GM19438 (cell line): ENCODE measurements around the gene ZMYM1.
"Not testable (repeated sequence)": the region's sequence is repeated elsewhere in the genome, so short reads cannot be mapped to it uniquely, and the experiment has no call there.

Experiments
- ATAC-seq: cut with Tn5 transposase; IDR thresholded peaks from one replicate; pipeline ENCODE4 v1.9.1; 2021; ENCODE audit warnings: low read depth; ENCODE audit not compliant: unreplicated experiment

Gene ZMYM1

DNA sequence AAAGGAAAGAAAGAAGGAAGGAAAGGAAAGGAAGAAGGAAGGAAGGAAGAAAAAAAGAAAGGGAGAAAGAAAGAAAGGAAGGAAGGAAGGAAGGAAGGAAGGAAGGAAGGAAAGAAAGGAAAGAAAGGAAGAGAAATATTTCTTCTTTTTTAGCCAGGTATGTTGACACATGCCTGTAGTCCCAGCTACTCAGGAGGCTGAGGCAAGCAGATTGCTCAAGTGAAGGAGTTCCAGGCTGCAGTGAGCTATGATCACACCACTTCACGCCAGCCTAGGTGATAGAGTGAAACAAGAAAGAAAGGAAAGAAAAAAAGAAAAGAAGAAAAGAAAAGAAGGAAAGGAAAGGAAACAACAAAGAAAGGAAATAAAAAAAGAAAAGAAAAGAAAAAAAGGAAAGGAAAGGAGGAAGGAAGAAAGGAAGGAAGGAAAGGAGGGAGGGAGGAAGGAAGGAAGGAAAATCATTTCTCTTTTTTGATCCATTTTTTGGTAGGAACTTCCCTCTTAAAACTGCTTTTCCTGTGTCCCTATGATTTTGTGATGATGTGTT, 5.8 kb upstream of the ZMYM1 start:
- ATAC-seq = no peak

DNA sequence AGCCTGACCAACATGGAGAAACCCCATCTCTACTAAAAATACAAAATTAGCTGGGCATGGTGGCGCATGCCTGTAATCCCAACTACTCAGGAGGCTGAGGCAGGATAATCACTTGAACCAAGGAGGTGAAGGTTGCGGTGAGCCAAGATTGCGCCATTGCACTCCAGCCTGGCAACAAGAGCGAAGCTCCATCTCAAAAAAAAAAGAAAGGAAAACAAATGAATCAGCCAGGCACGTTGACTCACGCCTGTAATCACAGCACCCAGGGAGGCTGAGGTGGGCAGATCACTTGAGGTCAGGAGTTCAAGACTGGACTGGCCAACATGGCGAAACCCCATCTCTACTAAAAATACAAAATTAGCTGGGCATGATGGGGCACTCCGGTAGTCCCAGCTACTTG, 2.8 kb upstream of the ZMYM1 start:
- ATAC-seq = not testable (repeated sequence)

DNA sequence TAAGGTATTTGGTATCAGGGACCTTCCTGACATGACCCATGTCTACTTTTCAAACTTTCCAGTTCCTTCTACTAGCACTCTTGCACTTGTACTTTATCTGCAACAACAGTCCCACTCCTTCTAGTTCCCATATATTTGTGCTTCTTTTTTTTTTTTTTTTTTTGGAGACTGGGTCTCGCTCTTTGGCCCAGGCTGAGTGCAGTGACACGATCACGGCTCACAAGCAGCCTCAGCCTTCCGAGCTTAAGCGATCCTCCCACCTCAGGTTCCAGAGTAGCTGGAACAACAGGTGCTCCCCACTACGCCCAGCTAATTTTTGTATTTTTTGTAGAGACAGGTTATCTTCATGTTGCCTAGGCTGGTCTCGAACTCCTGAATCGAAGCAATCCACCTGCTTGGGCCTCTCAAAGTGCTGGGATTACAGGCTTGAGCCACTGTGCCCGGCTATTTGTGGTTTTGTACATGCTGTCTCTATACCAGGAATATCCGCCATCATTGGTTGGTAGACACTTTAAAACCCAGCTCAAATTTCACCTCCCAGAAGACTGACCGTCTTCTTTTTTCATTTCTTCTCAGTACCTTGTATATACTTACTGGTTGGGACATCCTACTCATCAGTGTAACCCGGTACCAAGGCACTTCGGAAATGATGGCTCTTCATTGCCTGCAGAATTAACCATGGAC, 1.1 kb downstream of the ZMYM1 start:
- no peak for ATAC-seq

DNA sequence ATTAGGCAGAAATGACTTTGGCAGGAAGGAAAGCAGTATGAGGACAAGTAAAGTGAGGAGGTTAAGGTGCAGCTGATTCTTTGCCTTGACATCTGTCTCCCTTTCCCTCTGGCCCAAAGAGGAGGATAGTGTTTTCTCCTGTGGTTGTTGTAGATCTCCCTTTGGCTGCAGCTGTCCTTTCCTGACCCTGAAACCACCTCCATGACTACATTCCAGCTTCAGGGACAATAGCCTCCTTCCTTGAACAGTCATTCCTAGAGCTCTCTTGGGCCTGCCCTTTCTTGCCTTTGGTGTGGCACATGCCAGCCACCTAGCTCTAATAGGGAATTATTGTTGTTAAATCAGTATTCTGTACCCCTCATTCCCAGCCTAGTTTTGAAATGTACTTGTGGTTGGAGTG, 6.2 kb downstream of the ZMYM1 start:
- ATAC-seq = no peak

DNA sequence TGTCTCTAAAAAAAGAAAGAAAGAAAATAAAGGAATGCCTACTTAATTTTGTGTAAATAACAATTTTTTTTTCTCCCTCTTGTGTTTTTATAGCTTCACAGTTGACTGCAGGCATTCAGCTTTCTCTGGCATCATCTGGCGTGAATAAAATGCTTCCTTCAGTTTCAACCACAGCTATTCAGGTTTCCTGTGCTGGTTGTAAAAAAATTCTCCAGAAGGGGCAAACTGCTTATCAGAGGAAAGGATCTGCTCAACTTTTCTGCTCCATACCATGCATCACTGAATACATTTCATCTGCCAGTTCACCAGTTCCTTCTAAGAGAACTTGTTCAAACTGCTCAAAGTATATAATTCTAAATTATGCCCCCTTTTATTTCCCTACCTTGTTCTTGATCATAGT, 18.0 kb downstream of the ZMYM1 start:
- no peak for ATAC-seq

DNA sequence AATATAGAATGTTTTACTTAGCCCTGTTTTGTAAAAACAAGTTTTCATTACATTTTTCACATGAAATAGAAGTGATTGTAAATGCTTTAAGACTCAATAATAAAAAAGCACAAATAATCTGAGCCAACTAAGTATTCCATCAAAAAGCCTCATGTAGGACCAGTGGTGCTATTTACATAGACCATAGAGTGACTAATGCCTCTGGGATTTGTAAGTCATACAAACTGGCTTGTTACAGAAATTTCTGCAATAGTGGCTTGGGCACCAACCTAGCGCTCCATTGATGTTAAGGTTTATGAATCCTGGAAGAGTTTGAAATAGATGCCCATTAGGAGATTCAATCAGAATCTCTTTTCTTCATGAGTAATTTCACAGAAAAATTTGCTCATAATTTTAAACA, 31.9 kb downstream of the ZMYM1 start:
- no peak for ATAC-seq

DNA sequence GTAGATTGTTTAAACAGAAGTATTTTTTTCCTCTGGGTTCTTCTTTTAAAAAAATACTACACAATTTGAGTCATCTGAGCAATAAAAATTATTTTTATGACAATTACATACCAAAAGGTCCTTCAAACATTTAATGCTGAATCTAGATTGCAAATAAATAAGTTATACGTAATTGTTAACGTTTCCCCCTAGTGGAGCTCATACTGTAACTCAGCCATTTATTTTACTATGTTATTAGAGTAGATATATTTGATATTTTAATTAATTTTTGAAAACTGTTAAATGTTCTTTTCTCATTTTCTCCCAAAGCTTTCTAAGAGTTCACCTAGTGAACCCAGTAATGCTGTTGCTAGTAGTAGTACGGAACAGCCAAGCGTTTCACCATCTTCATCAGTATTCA, 33.5 kb downstream of the ZMYM1 start:
- no peak for ATAC-seq

DNA sequence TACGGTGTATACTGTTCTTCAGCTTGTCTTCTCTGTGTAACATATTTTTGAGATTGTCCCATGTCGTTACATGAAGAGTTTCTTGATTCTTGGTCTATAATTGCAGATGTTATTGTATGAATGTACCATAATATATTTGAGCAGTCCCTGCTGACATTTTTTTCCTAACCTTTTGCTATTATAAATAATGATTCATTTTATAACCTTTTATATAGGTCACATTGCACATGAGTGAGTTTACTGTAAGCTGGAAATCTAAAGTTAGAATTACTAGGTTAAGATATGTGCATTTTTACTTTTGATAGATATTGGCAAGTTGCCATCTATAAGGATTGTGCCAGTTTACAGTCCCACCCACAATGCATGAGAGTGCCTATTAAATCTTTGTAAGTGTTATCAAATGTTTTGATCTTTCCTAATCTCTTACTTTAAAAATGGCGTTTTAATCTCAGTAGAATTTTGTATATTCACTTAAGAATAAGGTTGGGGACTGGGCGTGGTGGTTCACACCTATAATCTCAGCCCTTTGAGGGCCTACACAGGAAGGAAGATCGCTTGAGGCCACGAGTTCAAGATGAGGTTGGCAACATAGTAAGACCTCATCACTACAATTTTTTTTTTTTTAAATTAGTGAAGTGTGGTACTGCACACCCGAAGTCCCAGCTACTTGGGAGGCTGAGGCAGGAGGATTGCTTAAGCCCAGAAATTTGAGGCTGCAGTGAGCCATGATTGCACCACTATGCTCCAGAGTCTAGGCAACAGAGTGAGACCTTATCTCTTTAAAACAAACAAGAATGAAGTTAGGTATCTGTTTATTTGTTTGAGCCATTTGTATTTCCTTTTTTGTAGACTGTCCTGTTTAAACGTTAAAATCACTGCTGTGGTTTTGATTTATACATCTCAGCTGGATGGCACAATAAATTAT, 36.5 kb downstream of the ZMYM1 start:
- no peak for ATAC-seq

DNA sequence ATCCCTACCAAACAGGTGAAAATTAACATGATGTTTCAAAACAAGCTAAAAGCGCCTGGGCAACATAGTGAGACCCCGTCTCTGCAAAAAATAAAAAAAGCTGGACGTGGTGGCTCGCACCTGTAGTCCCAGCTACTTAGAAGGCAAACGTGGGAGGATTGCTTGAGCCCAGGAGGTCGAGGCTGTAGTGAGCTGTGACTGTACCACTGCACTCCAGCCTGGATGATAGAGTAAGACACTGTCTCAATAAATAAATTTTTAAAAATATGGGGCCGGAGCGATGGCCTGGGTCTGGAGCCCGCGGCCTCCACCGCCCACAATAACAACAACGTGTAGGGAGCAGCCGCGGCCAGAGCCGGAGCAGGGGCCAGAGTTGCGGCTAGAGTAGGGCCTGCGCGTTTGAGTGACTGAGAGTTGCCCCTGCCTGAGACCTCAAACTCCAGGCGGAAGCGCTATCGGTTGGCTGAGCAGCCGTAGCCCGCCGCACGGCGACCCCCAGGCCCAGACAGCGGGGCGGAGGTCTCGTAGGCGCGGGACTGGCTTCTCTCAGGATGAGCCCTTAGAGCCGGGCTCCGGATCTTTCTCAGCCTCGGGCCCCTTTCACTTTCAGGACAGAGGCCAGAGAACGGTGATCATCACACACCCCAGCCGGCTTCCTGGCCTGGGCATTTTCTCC, 41.4 kb downstream of the ZMYM1 start:
- no peak for ATAC-seq

DNA sequence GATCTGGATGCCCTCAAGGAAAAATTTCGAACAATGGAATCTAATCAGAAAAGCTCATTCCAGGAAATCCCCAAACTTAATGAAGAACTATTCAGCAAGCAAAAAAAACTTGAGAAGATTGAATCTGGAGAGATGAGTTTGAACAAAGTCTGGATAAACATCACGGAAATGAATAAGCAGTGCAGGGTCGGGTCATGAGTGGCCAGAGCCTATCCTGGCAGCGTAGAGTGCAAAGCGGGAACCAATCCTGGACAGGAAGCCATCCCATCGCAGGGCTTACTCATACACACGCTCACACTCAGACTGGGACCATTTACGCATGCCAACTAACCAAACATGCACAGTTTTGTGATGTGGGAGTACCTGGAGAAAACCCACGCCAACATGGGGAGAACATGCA, 43.1 kb downstream of the ZMYM1 start:
- ATAC-seq = no peak

DNA sequence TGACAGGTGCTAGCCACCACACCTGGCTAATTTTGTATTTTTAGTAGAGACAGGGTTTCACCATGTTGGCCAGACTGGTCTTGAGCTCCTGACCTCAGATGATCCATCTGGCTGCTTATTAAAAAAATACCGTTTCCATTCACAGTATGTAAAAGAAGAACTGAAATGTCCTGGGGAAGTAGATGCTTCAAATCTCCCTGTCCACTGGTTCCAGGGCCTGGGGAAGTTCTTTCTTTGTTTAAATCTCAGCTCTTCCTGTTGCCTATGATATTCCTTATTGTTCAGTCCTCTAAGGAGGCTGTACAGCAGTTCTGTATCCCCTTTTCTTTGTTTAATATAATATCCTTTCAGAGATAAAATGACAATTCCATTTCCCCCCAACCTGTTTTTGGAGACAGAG, 47.4 kb downstream of the ZMYM1 start:
- no peak for ATAC-seq

DNA sequence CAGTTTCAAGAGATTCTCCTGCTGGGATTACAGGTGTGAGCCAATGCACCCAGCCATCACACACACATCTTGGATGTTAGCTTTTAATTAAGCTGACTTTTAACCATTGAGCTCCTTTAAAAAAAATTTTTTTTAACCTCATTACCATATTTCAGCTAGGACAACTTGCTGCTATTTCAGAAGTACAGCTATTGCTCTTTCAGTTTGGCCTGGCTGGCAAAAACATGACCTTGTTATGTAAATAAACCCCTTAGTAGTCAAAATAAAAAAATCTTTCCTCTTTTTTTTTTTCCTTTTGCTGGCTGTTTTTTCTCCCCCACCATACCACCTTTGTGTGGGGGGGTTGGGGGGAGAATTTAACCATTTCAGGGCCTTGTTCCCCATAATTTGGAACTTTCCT, 49.9 kb downstream of the ZMYM1 start:
- ATAC-seq = no peak

DNA sequence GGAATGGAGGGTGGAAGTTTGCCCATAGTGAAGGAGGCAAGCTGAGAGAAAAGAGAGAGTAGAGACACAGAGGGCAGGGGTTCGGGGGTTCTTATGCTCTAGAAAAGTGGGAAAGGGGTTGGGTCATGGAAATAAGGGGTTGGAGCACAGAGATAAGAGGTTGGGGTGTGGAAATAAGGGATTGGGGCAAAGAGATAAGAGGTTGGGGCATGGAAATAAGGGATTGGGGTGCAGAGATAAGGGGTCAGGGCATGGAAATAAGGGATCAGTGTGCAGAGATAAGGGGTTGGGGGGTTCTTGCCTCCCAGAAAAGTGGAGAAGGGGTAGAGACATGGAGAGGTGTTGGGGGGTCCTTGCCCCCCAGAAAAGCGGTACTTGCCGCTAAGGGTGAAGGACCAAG, 57.6 kb downstream of the ZMYM1 start:
- no peak for ATAC-seq

DNA sequence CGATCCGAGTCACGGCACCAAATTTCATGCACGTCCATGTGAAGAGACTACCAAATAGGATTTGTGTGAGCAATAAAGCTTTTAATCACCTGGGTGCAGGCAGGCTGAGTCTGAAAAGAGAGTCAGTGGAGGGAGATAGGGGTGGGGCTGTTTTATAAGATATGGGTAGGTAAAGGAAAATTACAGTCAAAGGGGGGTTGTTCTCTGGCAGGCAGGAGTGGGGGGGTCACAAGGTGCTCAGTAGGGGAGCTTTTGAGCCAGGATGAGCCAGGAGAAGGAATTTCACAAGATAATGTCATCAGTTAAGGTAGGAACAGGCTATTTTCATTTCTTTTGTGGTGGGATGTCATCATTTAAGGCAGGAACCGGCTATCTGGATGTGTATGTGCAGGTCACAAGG, 58.4 kb downstream of the ZMYM1 start:
- ATAC-seq = not testable (repeated sequence)

DNA sequence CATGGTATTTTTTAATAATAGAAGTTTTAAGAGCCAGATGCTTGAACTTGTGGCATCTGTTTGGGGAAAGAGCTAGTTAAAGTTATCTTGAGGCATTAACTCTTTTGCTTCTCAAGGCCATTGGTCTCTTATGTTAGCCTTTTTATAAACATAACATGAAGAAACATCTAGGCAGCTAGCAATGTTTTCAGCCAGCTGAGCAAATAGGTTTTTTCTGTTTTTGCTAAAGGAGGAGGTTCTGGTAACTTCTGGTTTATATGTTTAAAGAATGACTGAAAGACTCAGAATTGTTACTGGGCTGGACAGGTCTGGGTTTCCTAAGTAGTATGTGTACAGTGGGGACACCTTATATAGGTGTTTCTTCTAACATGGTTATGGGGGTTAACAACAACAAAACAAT, 63.1 kb downstream of the ZMYM1 start:
- not testable (repeated sequence) for ATAC-seq

DNA sequence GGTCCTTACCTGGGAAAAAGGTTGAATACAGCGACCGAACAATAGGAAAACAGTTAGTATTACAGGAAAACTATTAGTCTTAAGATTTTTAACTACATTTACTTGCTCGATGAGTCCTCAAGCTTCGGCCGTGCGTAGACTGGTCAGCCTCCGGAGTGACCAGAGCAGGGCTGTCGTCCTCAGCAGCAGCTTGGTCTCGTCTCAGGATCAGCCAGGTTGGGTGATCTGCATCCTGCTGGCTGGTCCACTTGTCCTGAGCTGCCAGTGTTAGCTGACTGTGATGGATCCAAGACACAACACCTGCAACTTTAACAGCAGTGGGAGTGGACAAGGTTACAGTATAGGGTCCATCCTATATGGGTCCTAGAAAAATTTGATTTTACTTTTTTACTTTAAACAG, 63.5 kb downstream of the ZMYM1 start:
- not testable (repeated sequence) for ATAC-seq

DNA sequence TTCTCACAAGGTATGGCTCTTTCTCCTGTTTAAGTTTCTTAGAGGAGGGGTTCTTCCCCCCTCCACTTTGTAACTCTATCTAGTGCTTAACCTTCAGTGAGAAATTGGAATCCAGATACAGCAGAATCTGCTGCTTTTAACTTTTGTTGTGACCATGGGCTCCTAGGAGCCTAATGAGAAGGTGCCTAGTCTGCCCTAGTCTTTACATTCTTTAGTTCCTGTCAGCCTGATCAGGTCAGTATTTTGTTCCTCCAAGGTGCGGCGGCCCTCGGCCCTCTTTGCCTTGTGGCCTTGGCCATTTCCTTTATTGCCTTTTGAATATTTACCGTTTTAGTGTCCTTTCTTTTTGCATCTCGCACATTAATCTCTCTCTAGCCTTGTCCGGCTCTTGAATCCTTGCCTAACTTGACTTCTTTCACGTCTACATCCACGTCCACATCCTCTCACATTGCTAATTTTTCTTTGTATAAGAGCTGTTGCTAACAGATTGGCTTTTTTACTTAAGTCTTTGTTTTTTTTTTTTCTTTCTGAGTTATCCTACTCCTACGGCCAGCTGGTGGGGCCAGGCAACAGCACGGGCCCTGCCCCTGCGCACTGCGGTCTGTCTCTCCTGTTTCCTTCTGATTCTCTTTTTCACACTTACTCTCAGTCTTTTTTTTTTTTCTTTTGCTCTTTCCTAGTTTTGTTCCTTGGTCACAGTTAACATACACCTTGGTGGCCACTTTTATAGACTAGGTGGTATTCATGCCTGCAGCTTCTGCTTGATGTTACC, 64.7 kb downstream of the ZMYM1 start:
- ATAC-seq = no peak

DNA sequence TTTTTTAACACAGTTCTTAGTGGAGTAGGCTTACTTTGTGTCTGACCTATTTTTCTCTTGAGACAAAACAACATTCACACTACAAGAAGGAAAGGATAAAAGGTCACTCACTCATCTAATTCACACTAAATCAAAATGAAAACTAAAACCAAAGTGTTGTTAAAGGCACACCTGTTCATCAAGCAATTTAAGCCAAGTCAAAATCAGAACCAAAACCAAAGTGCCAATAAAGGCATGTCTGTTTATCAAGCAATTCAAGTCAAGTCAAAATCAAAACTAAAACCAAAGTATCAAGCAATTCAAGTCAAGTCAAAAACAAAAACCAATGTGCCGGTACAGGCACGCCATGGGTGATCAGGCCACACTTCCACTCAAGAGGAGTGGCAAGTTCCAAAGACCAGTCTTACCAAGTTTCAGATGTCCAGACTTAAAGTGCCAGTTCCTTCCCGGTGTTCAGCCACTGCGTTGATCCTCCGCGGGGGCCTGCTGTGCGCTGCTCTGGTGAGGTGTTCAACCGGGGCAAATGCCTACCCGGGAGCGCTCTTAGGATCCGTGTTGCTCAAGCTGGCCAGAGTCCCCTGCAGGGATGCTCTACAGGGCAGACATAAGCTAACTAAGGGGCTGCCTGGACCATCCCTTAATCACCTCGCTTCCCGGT, 66.8 kb downstream of the ZMYM1 start:
- ATAC-seq = not testable (repeated sequence)

DNA sequence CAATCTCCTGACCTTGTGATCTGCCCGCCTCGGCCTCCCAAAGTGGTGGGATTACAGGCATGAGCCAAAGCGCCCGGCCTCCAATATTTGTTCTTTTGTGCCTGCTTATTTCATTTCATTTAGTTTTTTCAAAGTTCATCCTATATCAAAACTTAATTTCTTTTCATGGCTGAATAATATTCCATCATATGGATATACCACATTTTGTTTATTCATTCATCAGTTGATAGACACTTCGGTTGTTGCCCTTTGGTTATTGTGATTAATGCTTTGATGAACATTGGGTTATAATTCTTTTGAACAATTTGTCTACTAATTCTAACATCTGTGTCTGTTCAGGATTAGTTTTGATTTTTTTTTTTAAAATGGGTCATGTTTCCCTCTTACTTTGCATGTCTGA, 72.0 kb downstream of the ZMYM1 start:
- ATAC-seq = no peak

DNA sequence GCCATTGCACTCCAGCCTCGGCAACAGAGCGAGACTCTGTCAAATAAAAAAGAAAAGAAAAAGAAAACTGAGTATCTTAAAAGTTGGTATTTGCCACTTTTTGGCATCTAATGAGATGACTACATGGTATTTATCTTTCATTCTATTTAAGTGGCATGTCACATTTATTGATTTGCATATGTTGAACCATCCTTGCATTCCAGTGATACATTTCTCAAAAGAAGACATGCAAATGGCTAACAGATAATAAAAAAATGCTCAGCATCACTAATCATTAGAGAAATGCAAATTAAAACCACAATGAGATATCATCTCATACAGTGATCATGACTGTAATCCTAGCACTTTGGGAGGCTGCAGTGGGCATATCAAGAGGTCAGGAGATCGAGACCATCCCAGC, 85.7 kb downstream of the ZMYM1 start:
- ATAC-seq = no peak
